Panc1 (cell line): ENCODE measurements around the gene ST3GAL2.

Experiments used
- POLR2AphosphoS5 ChIP-seq: IDR thresholded peaks from 2 replicates; pipeline ENCODE4 v1.6.1; 2012; ENCODE audit warnings: mild to moderate bottlenecking, low read depth, low read length, moderate library complexity
- TCF7L2 ChIP-seq: IDR thresholded peaks from 2 replicates; pipeline ENCODE4 v1.6.1; 2011; ENCODE audit warnings: mild to moderate bottlenecking, low read depth, low read length, inconsistent platforms
- TF ChIP-seq, protein P1 (sequence below): fragments of 450-650 bp; IDR thresholded peaks from 2 replicates; pipeline ENCODE4 v1.5.1; 2017; ENCODE audit warnings: mild to moderate bottlenecking

GRCh38 chr16:70480127-70481105 is 41.5 kb upstream of the ST3GAL2 start:
- TF ChIP-seq, protein P1, sequence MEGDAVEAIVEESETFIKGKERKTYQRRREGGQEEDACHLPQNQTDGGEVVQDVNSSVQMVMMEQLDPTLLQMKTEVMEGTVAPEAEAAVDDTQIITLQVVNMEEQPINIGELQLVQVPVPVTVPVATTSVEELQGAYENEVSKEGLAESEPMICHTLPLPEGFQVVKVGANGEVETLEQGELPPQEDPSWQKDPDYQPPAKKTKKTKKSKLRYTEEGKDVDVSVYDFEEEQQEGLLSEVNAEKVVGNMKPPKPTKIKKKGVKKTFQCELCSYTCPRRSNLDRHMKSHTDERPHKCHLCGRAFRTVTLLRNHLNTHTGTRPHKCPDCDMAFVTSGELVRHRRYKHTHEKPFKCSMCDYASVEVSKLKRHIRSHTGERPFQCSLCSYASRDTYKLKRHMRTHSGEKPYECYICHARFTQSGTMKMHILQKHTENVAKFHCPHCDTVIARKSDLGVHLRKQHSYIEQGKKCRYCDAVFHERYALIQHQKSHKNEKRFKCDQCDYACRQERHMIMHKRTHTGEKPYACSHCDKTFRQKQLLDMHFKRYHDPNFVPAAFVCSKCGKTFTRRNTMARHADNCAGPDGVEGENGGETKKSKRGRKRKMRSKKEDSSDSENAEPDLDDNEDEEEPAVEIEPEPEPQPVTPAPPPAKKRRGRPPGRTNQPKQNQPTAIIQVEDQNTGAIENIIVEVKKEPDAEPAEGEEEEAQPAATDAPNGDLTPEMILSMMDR: no peak
- TF ChIP-seq TCF7L2 (no peak), POLR2AphosphoS5 (no peak)
